T-helper 2 cell (primary cell): ENCODE results near the gene PRRX2.
"Not testable (repeated sequence)": the region's sequence is repeated elsewhere in the genome, so short reads cannot be mapped to it uniquely, and the experiment has no call there.

ENCODE experiments used
- DNase-seq, 5 experiments: peaks; one replicate each; pipeline versions ENCODE4 v3.0.0 to v3.0.0-alpha.2; 2012 to 2022
- total RNA-seq, 2 donors: gene quantifications; one replicate each; lab custom pipeline; 2026; lab: John Stamatoyannopoulos, UW

Gene PRRX2
- 0 reads per million in 2 donors for total RNA-seq

- peak in 1 of 5 experiments; percentile 33 for DNase-seq
Observed at GRCh38 chr9:129665389-129665775, at the start of gene PRRX2. TSS of gene PRRX2 (plus strand) at chr9:129665647. CDS start at chr9:129665868, 221 bp downstream.

GRCh38 chr9:129617167-129617566, 48.3 kb upstream of the PRRX2 start:
- peak in 1 of 5 experiments; percentile 49 for DNase-seq

- no peak for DNase-seq
Observed at GRCh38 chr9:129619787-129620668, 45.4 kb upstream of the PRRX2 start.

- no peak for DNase-seq
Observed at GRCh38 chr9:129620669-129621295, 44.7 kb upstream of the PRRX2 start, which contains the start of gene C9orf50. TSS of gene C9orf50 (minus strand) at chr9:129621101. CDS start at chr9:129620574, 527 bp downstream.

- DNase-seq: no peak
Observed at GRCh38 chr9:129623331-129623730, 42.1 kb upstream of the PRRX2 start.

- peak; percentile 47 to 65 (median 60) for DNase-seq
Observed at GRCh38 chr9:129624168-129624759, 41.2 kb upstream of the PRRX2 start.

GRCh38 chr9:129624947-129625346, 40.5 kb upstream of the PRRX2 start:
- peak in 3 of 5 experiments; percentile 23 to 86 (median 59) for DNase-seq

GRCh38 chr9:129626079-129626624, 39.3 kb upstream of the PRRX2 start, which contains the start of gene NTMT1:
TSS of gene NTMT1 (plus strand) at chr9:129626163. CDS start at chr9:129632704, 6,541 bp downstream.
- DNase-seq: peak; percentile 83 to 91 (median 87)

GRCh38 chr9:129626625-129627284, 38.7 kb upstream of the PRRX2 start:
- peak in 3 of 5 experiments; percentile 30 to 60 (median 42) for DNase-seq

- DNase-seq: no peak
Observed at GRCh38 chr9:129627556-129628440, 37.6 kb upstream of the PRRX2 start.

GRCh38 chr9:129628709-129629108, 36.7 kb upstream of the PRRX2 start:
- DNase-seq: no peak

GRCh38 chr9:129629251-129629820, 36.1 kb upstream of the PRRX2 start:
- no peak for DNase-seq

- DNase-seq: no peak
Observed at GRCh38 chr9:129630967-129631673, 34.3 kb upstream of the PRRX2 start.

GRCh38 chr9:129631674-129632129, 33.7 kb upstream of the PRRX2 start:
- no peak for DNase-seq

GRCh38 chr9:129632460-129632859, 33.0 kb upstream of the PRRX2 start:
- no peak for DNase-seq

- DNase-seq: no peak
Observed at GRCh38 chr9:129633207-129633606, 32.2 kb upstream of the PRRX2 start.

GRCh38 chr9:129633848-129634247, 31.6 kb upstream of the PRRX2 start:
- no peak for DNase-seq

GRCh38 chr9:129635099-129636065, 30.1 kb upstream of the PRRX2 start:
- DNase-seq: no peak

- DNase-seq: not testable (repeated sequence)
Observed at GRCh38 chr9:129636343-129636742, 29.1 kb upstream of the PRRX2 start.
